HepG2 (cell line): Measurements from ENCODE around the gene LHX3. TPM values are rescaled to one million over a fixed set of nuclear protein-coding genes. Genes with fewer than 3 reads are reported as not detected.

Experiments used
- GATAD2A ChIP-seq: IDR thresholded peaks from 2 replicates; pipeline ENCODE4 v1.6.1; 2016
- GTF2F1 ChIP-seq: fragments of 150-350 bp; IDR thresholded peaks from 2 replicates; pipeline ENCODE4 v1.6.1; 2014; ENCODE audit warnings: low read length
- SIX4 ChIP-seq: sonication (generic); formaldehyde crosslinking; IDR thresholded peaks from 2 replicates; pipeline ENCODE4 v1.4.0; 2020; ENCODE audit warnings: missing genetic modification reagents
- ZFP36L2 ChIP-seq: sonication (generic); formaldehyde crosslinking; IDR thresholded peaks from 2 replicates; pipeline ENCODE4 v1.4.0; 2020; ENCODE audit warnings: missing genetic modification reagents
- polyA plus RNA-seq, 8 experiments: library from polyadenylated mRNA; depleted of rRNA in 3 of 8; stranded (reverse) in 7 of 8; unstranded in 1 of 8; fragments of >200 nt; fragmentation: Illumina TruSeq in 4 of 8; extraction: Trizol in 4 of 8; gene quantifications; 2 replicates each; pipeline versions ENCODE4 v1.2.1 to v1.2.3, GENCODE V29; 2011 to 2016; ENCODE audit warnings: low read depth in 4 of 8, missing spikeins in 1 of 8, mixed read lengths in 1 of 8; ENCODE audit not compliant: insufficient read depth in 1 of 8
- total RNA-seq, 5 experiments: library from RNA; depleted of rRNA; stranded (reverse); fragments of >200 nt; fragmentation: Illumina TruSeq; extraction: Trizol; gene quantifications; 2 replicates each; pipeline ENCODE4 v1.2.3, GENCODE V29; 2016; ENCODE audit warnings: low read depth in 1 of 5
- TF ChIP-seq, protein P1 (sequence below): sonication (generic); formaldehyde crosslinking; IDR thresholded peaks from 2 replicates; pipeline ENCODE4 v1.5.0; 2020; ENCODE audit warnings: mild to moderate bottlenecking, missing genetic modification reagents, borderline replicate concordance
- TF ChIP-seq, protein P2 (sequence below): sonication (generic); formaldehyde crosslinking; IDR thresholded peaks from 2 replicates; pipeline ENCODE4 v1.8.0; 2022; ENCODE audit warnings: missing genetic modification reagents, mild to moderate bottlenecking, borderline replicate concordance

Gene LHX3
- total and polyA plus RNA-seq, 2 of the 13 experiments (the other 11 are each of a cell fraction or from before 2014, with no cell fraction given) = not detected

DNA sequence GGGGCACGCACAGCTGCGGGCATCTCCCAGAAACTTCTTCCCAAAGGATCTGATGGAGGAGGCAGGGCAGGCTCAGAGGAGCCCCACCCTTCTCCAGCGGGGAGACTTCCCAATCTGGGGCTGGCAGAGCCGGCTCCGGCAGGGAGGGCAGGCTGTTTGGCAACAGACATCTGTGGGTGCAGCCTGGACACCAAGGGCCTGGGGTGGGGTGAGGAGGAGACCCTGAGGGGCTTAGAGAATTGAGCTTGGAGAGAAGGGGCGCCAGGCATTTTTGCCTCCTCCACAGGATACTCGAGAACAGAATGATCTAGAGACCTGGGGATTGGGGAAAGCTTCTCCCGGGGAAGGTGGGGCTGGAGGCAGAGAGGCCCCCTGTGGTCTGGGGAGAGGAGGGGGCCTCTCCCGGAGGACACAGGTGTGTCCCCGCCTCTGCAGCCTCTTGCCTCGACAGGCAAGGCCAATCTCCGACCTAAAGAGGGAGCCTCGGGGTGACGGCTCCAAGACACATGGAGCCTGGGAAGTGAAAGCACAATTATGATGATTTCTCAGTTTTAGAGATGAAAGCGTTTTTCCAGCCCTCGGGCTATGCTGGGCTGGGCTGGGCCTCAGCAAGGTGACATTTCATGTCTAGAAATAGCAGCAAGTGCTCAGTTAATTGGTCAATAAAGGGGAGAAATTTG, 8.4 kb downstream of the LHX3 start (continued):
- TF ChIP-seq, protein P1, sequence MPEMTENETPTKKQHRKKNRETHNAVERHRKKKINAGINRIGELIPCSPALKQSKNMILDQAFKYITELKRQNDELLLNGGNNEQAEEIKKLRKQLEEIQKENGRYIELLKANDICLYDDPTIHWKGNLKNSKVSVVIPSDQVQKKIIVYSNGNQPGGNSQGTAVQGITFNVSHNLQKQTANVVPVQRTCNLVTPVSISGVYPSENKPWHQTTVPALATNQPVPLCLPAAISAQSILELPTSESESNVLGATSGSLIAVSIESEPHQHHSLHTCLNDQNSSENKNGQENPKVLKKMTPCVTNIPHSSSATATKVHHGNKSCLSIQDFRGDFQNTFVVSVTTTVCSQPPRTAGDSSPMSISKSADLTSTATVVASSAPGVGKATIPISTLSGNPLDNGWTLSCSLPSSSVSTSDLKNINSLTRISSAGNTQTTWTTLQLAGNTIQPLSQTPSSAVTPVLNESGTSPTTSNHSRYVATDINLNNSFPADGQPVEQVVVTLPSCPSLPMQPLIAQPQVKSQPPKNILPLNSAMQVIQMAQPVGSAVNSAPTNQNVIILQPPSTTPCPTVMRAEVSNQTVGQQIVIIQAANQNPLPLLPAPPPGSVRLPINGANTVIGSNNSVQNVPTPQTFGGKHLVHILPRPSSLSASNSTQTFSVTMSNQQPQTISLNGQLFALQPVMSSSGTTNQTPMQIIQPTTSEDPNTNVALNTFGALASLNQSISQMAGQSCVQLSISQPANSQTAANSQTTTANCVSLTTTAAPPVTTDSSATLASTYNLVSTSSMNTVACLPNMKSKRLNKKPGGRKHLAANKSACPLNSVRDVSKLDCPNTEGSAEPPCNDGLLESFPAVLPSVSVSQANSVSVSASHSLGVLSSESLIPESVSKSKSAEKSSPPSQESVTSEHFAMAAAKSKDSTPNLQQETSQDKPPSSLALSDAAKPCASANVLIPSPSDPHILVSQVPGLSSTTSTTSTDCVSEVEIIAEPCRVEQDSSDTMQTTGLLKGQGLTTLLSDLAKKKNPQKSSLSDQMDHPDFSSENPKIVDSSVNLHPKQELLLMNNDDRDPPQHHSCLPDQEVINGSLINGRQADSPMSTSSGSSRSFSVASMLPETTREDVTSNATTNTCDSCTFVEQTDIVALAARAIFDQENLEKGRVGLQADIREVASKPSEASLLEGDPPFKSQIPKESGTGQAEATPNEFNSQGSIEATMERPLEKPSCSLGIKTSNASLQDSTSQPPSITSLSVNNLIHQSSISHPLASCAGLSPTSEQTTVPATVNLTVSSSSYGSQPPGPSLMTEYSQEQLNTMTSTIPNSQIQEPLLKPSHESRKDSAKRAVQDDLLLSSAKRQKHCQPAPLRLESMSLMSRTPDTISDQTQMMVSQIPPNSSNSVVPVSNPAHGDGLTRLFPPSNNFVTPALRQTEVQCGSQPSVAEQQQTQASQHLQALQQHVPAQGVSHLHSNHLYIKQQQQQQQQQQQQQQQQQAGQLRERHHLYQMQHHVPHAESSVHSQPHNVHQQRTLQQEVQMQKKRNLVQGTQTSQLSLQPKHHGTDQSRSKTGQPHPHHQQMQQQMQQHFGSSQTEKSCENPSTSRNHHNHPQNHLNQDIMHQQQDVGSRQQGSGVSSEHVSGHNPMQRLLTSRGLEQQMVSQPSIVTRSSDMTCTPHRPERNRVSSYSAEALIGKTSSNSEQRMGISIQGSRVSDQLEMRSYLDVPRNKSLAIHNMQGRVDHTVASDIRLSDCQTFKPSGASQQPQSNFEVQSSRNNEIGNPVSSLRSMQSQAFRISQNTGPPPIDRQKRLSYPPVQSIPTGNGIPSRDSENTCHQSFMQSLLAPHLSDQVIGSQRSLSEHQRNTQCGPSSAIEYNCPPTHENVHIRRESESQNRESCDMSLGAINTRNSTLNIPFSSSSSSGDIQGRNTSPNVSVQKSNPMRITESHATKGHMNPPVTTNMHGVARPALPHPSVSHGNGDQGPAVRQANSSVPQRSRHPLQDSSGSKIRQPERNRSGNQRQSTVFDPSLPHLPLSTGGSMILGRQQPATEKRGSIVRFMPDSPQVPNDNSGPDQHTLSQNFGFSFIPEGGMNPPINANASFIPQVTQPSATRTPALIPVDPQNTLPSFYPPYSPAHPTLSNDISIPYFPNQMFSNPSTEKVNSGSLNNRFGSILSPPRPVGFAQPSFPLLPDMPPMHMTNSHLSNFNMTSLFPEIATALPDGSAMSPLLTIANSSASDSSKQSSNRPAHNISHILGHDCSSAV = no peak
- TF ChIP-seq GTF2F1 (no peak), SIX4 (CRISPR knock-in tag) (no peak), GATAD2A (CRISPR knock-in tag) (no peak), ZFP36L2 (CRISPR knock-in tag) (no peak)
- TF ChIP-seq, protein P2, sequence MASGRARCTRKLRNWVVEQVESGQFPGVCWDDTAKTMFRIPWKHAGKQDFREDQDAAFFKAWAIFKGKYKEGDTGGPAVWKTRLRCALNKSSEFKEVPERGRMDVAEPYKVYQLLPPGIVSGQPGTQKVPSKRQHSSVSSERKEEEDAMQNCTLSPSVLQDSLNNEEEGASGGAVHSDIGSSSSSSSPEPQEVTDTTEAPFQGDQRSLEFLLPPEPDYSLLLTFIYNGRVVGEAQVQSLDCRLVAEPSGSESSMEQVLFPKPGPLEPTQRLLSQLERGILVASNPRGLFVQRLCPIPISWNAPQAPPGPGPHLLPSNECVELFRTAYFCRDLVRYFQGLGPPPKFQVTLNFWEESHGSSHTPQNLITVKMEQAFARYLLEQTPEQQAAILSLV (CRISPR knock-in tag) = no peak
- TF ChIP-seq, all 625 proteins: peak for 0
